Hematopoietic multipotent progenitor cell treated with erythropoietin and hydrocortisone succinate and interleukin-3 and kit ligand, for 15 days (in vitro differentiated cells): ENCODE results near the gene CLDN7.

Experiments used
- DNase-seq: peaks from one replicate; pipeline ENCODE4 v3.0.0-alpha.2; 2015; ENCODE audit warnings: low spot score

Gene CLDN7

DNA sequence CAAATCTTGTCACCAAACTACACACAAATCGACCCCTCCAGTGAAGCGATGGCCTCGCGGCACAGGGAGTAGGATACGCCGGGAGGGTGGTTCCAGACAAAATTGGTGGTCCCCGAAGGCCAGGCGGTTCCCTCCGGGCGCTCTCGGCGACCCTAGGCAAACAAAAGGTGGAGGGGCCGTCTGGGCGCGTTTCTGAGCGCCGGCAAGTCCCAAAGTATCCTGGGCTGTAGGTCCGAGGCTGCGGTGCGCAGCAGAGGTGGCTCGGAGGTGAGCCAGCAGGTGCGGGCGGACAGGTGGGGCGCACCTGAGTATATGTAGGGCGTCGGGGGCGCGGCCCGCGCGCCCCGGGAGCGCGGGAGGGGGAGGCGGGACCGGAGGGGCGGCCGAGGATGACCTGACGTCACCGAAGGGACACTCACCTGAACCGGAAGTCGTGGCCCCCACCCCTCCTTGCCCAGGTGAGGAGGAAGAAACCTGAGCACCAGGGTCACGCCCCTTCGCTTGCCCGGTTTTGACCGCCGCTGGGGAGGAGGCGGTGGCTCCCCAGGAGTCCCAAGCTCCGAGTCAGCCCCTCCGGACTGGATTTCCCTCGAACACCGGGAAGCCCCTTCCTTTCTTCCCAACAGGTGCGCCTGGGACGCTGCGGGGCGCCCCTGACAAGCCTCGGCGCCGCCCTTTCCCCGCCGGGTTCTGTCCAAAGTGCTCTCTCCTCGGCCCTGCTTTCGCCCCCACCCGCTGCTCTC is at the start of gene CLDN7:
CLDN7 (minus strand) TSS at position 287 of the 743 bp plus-strand sequence. CDS start 435 bp downstream, outside the sequence.
- DNase-seq = no peak

- DNase-seq = no peak
Observed at GRCh38 chr17:7311110-7311705, 48.9 kb upstream of the CLDN7 start.

DNA sequence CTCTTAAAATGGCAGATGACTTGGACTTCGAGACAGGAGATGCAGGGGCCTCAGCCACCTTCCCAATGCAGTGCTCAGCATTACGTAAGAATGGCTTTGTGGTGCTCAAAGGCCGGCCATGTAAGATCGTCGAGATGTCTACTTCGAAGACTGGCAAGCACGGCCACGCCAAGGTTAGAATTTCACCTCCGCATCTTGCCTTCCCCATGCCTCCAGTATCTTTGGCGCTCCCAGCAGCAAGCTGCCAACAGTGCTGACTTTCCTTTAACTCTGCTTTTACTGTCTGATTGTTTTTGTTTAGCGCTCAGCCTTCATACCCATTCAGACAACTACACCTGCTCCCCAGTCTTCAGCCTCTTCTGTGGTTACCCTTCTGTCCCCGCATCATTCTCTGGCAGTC is 47.4 kb upstream of the CLDN7 start:
- no peak for DNase-seq

DNA sequence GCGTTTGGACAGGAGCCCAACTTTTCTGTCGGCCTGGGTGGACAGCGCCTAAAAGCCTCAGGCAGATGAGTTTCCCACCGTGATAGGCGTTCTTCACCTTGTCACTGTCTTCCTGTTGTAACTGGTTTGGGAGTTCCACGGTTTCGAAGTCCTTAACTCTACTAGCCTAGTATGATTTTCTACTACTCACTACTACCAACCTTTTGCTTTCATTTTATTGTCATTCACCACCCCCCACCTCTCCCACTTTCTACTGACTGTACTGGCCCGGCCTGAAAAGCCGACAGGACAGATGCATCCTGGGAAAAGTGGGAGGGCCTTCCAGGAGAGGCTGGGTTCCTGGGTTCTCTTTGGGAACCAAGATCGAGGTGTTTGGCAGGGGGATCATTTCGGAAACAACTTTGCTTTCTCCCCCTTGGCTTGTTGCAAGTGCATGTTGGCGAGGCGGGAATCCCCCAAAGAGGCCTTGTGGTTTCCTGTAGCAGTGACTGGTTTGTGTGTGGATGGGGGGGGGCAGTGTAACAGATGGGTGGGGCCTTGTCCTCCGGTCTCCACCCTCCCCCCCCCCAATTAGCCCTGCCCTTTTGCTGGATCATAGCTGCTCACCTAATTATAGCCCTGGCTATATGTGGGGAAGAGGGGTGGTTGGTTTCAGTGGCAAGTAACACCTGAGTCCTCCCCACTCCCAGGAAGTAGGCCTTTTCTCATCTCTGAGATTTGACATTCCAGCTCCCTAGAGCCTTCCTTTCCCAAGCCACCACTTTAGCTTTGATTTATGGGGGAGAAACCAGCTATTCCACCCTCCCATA is 46.6 kb upstream of the CLDN7 start:
- peak; percentile 88 for DNase-seq

- peak; percentile 67 for DNase-seq
Observed at GRCh38 chr17:7307686-7308624, 45.7 kb upstream of the CLDN7 start.

DNA sequence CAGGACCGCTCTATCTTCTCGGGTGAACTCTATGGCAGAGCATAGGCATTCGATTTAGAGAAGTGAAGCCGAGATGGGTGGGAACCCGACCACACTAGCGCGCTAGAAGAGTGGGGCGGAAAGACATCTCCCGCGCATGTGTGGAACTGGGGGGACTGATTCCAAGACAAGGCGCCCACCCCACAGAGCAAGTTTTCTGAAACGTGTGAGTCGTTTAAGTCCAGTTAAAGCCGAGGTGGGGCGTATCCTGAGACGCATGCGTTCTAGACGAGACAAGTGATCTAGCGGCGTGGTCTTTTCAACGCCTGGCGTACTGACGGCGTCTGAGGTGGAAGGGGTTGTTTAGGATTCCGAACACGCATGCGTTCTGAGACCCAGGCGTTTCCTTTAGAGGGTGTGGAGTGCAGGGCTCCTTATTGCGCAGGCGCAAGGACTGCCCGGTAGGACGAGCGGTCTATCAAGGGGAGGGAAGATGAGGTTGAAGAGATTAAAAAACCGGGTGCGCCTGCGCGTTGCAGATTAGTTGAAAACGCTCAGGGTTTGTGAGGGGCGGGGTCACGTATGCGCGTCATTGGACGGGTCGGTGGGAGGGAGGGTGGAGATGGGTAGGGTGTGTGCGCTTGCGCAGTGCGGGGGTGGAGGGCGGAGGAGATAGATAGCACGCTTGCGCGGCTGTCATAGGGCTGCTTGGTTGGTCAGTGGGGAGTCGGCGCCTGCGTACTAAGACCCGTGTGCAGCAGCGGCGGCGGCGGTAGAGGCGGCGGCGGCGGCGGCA is 44.8 kb upstream of the CLDN7 start, which contains the start of gene EIF5A:
EIF5A (plus strand) TSS at position 718 of the 775 bp plus-strand sequence. CDS start 2,008 bp downstream, outside the sequence.
- DNase-seq = peak; percentile 100

GRCh38 chr17:7304179-7304578 is 41.9 kb upstream of the CLDN7 start:
- DNase-seq = no peak

DNA sequence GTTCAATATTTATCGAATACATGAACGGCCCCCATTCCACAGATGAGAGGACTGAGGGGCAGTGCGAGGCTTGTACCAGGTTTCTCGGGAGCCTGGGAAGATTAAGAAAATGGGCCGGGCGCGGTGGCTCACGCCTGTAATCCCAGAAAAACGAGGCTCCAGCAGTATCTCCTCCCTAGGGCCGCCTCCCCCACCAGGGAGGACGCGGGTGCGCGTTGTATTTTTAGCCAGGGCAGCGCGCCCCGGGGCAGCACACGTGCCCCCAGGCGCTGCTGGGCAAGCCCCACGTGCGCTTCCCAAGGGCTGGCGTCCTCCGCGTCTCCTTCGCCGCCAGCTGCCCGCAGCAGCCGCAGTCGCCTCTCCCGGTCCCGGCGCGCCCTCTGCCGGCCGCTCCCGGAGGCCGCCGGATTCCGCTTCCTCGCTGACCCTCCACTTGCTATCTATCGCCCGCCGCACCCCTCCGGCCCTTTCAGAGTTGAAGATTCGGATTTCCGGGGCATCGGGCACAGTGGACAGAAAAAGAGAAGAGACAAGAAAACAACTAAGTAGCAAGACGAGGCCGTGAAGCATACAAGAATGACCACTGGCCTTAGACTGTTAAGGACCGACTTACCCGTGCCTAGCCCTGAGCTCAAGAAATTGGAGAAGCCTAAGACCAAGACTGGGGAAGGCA is 34.0 kb upstream of the CLDN7 start:
- DNase-seq = peak; percentile 80

DNA sequence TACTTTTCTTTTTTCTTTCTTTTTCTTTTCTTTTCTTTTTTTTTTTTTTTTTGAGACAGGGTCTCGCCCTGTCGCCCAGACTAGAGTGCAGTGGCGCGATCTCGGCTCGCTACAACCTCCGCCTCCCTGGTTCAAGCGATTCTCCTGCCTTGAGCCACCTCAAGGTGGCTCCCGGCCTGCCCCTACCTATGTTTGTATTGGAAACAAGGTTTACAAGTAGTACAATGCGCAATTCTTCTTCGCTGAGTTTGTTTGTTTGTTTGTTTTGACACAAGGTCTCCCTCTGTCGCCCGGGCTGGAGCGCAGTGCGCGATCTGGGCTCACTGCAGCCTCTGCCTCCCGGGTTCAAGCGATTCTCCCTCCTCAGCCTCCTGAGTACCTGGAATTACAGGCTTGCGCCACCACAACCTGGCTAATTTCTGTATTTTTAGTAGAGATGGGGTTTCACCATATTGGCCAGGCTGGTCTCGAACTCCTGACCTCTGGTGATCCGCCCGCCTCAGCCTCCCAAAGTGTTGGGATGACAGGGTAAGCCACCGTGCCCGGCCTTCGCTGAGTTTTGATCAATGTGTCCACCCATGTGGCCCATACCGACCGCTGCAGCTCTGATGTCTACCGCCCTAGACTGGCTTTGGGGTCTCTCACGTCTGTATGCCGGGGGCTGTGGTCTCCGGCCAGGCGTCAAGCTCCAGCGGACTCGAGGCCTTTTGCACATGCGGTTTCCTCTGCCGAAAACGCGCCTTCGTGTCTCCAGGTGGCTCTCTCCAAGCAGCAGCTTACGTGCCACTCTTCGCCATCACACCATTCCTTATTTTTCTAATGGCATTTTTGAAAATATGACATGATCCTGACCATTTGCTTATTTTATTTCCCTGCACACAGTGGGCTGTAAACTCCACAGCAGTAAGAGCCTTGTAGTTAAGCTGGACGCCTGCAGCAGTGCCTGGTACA is 33.2 kb upstream of the CLDN7 start:
- no peak for DNase-seq

- DNase-seq = peak; percentile 59
Observed at GRCh38 chr17:7294614-7295153, 32.4 kb upstream of the CLDN7 start, which contains the start of gene YBX2. TSS of gene YBX2 (minus strand) at chr17:7294639. CDS start at chr17:7294500, 139 bp downstream.

GRCh38 chr17:7293816-7294613 is 31.7 kb upstream of the CLDN7 start:
- peak; percentile 57 for DNase-seq

DNA sequence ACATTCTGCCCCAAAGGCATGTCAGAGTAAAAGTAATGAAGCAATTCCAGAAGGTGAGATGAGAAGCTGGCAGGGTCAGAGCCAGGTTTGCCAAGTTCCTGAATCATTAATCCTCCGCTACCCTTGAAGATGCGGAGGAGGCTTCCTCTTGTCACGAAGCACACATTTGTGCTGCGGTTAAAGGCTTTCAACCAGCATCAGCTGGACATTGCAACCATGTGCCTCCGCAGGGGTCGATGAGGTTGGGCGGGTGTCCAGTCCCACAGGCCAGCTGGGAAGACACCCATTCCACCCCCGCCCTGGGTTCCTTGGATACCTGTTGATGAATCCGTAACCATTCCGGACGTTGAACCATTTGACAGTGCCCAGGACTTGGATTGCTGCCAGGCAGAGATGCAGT is 30.9 kb upstream of the CLDN7 start:
- no peak for DNase-seq

- DNase-seq = no peak
Observed at GRCh38 chr17:7292729-7293128, 30.5 kb upstream of the CLDN7 start.

DNA sequence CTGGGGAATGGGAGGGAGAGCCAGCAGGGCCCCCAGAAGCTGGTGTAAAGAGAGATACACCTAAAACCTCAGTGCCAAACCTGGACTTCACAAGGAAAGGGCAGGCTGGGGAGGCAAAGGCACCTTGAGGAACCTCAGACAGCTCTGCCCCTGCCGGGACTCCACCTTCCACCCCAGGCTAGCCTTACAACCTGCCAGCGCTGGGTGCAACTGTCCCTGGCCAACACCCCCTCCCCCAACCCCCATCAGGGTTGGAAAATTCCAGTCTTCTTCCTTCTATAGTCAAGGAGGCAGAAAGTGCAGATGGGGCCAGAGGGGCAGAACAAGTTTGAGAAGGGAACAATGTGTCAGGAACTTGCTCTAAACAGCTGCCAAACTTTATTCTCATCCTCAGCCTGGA is 29.9 kb upstream of the CLDN7 start:
- no peak for DNase-seq

GRCh38 chr17:7290685-7291084 is 28.4 kb upstream of the CLDN7 start:
- DNase-seq = no peak

DNA sequence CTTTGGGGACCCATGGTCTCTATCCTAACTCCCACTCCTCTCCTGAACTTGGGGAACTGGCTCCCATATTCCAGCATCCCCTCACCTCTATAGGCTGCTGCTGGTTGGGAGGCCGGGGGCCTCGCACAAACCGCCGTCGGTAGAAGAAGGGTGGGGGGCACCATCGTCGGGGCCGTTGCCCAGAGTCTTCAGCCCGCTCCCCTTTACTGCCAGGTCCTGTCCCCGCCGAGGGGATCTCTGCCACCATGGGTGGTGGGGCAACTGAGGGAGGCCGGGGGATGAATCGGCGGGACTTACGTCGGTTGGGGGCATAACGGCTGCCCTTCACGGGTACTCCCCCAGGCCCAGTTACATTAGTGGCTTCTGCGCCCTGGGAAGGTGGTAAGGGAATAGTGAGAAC is 27.9 kb upstream of the CLDN7 start:
- DNase-seq = no peak

GRCh38 chr17:7289256-7290032 is 27.2 kb upstream of the CLDN7 start:
- DNase-seq = no peak
